Fibroblast of villous mesenchyme (primary cell): Measurements from ENCODE around the gene KANSL1L. TPM values are rescaled to one million over a fixed set of nuclear protein-coding genes. Genes with fewer than 3 reads are reported as not detected.
A peak's percentile ranks its signal among the peaks of the same experiment; 100 is the strongest.

Experiments
- DNase-seq: peaks from one replicate; pipeline ENCODE4 v3.0.0-alpha.2; 2010; ENCODE audit warnings: low read depth
- H3K4me3 ChIP-seq: 2 replicates; pipeline ENCODE4 v1.5.1; 2011; ENCODE audit warnings: low read depth, mild to moderate bottlenecking, low read length
- CTCF ChIP-seq: IDR thresholded peaks from 2 replicates; pipeline ENCODE4 v1.5.1; 2012; ENCODE audit warnings: low read depth, mild to moderate bottlenecking, low read length; ENCODE audit not compliant: insufficient read depth
- total RNA-seq: library from RNA; depleted of rRNA; stranded (reverse); fragments of >200 nt; gene quantifications from 2 replicates; pipeline ENCODE4 v1.2.3, GENCODE V29; 2012

KANSL1L gene
- total RNA-seq, 1 donor = 28.1 TPM

GRCh38 chr2:209988010-209988409, 183.2 kb downstream of the KANSL1L start:
- DNase-seq = no peak
- no peak for TF ChIP-seq CTCF
- no peak overlapping the region for H3K4me3 ChIP-seq

- DNase-seq = no peak
- no peak overlapping the region for H3K4me3 ChIP-seq
- TF ChIP-seq CTCF = no peak
Observed at GRCh38 chr2:209986415-209986814, 184.8 kb downstream of the KANSL1L start.

GRCh38 chr2:209985874-209986273, 185.3 kb downstream of the KANSL1L start:
- no peak for DNase-seq
- H3K4me3 ChIP-seq = no peak overlapping the region
- no peak for TF ChIP-seq CTCF

GRCh38 chr2:209984291-209984690, 186.9 kb downstream of the KANSL1L start:
- no peak for TF ChIP-seq CTCF
- no peak for DNase-seq
- H3K4me3 ChIP-seq = no peak overlapping the region

GRCh38 chr2:209977386-209978239, 193.6 kb downstream of the KANSL1L start:
- peak; percentile 45 for DNase-seq
- no peak overlapping the region for H3K4me3 ChIP-seq
- TF ChIP-seq CTCF = peak; percentile 41

GRCh38 chr2:209976698-209977385, 194.4 kb downstream of the KANSL1L start:
- no peak overlapping the region for H3K4me3 ChIP-seq
- no peak for DNase-seq
- no peak for TF ChIP-seq CTCF
